Loucy (cell line): Measurements from ENCODE around the gene KNCN.

Source experiments
- H2AFZ ChIP-seq: fragments of 200-600 bp; sonication (generic); 2 replicates; pipeline ENCODE4 v1.6.0; 2016; ENCODE audit warnings: antibody characterized with exemption, mild to moderate bottlenecking, low read length, moderate library complexity
- H3F3A ChIP-seq: fragments of 200-600 bp; 2 replicates; pipeline ENCODE4 v1.6.0; 2016; ENCODE audit warnings: antibody characterized with exemption, low read depth, mild to moderate bottlenecking
- H3K27me3 ChIP-seq: fragments of 200-600 bp; sonication (generic); 2 replicates; pipeline ENCODE4 v1.6.1; 2014; ENCODE audit warnings: low read length, mild to moderate bottlenecking; ENCODE audit not compliant: insufficient read depth, poor library complexity, severe bottlenecking
- H3K36me3 ChIP-seq: fragments of 200-600 bp; sonication (generic); 2 replicates; pipeline ENCODE4 v1.6.1; 2016; ENCODE audit warnings: low read length; ENCODE audit not compliant: insufficient read depth
- H3K4me1 ChIP-seq: fragments of 200-600 bp; sonication (generic); 2 replicates; pipeline ENCODE4 v1.5.1; 2014; ENCODE audit warnings: low read length, mild to moderate bottlenecking; ENCODE audit not compliant: insufficient read depth, poor library complexity, severe bottlenecking
- H3K4me2 ChIP-seq: fragments of 200-600 bp; sonication (generic); 2 replicates; pipeline ENCODE4 v1.6.0; 2014; ENCODE audit warnings: antibody characterized with exemption, low read length, low read depth, mild to moderate bottlenecking; ENCODE audit not compliant: poor library complexity, severe bottlenecking
- H3K4me3 ChIP-seq: fragments of 200-600 bp; sonication (generic); 2 replicates; pipeline ENCODE4 v1.5.1; 2014; ENCODE audit warnings: low read length, mild to moderate bottlenecking, mixed read lengths; ENCODE audit not compliant: poor library complexity, severe bottlenecking
- H3K79me2 ChIP-seq: fragments of 200-600 bp; sonication (generic); 2 replicates; pipeline ENCODE4 v1.6.1; 2014; ENCODE audit warnings: low read length; ENCODE audit not compliant: insufficient read depth
- H3K9ac ChIP-seq: fragments of 200-600 bp; sonication (generic); 2 replicates; pipeline ENCODE4 v1.6.0; 2014; ENCODE audit warnings: mild to moderate bottlenecking, low read depth, low read length, moderate library complexity; ENCODE audit not compliant: poor library complexity, severe bottlenecking
- H3K9me2 ChIP-seq: fragments of 200-600 bp; sonication (generic); replicated peaks from 2 replicates; pipeline ENCODE4 v1.6.1; 2016; ENCODE audit warnings: low read depth, low read length, mixed read lengths
- H3K9me3 ChIP-seq: fragments of 200-600 bp; sonication (generic); 2 replicates; pipeline ENCODE4 v1.6.1; 2014; ENCODE audit warnings: mild to moderate bottlenecking, antibody characterized with exemption, low read length, low read depth; ENCODE audit not compliant: insufficient read depth
- H4K20me1 ChIP-seq: fragments of 200-600 bp; sonication (generic); 2 replicates; pipeline ENCODE4 v1.6.0; 2014; ENCODE audit warnings: antibody characterized with exemption, low read length, mild to moderate bottlenecking; ENCODE audit not compliant: insufficient read depth, poor library complexity, severe bottlenecking
- EZH2phosphoT487 ChIP-seq: fragments of 200-600 bp; IDR thresholded peaks from 2 replicates; pipeline ENCODE4 v1.6.1; 2018; ENCODE audit warnings: antibody characterized with exemption, mild to moderate bottlenecking, moderate library complexity, borderline replicate concordance
- TF ChIP-seq, protein P1 (sequence below): fragments of 200-600 bp; sonication (generic); conservative IDR thresholded peaks from 2 replicates; pipeline ENCODE4 v1.5.1; 2014; ENCODE audit warnings: mild to moderate bottlenecking, antibody characterized with exemption, low read length

The KNCN gene

DNA sequence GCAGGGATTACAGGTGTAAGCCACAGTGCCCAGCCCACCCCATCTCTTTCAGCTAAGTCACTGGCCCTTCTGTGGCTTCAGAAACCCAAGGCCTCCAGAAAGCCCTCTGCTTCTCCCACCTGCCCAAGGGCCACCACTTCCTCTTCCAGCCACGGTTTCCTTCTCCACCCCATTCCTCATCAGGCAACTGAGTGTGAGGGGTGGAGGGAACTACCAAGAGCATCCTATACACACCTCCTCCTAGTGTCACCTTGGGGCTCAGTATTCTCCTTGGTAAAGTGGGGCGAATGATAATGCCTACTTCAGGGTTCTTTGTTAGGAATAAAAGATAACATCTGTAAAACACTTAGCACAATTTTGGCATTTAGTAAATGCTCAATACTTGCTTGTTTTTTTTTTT lies 30.0 kb downstream of the KNCN start:
- Histone ChIP-seq H3K9ac (no peak overlapping the region), H3K27me3 (no peaks in the 10 kb centered on the region), H3K79me2 (no peaks in the 10 kb centered on the region), H3K9me3 (no peaks in the 10 kb centered on the region), H3K36me3 (no peaks in the 10 kb centered on the region), H3K4me1 (no peaks in the 10 kb centered on the region), H3F3A (no peaks in the 10 kb centered on the region), H3K4me3 (no peak overlapping the region), H4K20me1 (no peaks in the 10 kb centered on the region), H2AFZ (no peak overlapping the region), H3K4me2 (no peak overlapping the region), H3K9me2 (no peaks in the 10 kb centered on the region)
- TF ChIP-seq EZH2phosphoT487 = no peak
- TF ChIP-seq, protein P1, sequence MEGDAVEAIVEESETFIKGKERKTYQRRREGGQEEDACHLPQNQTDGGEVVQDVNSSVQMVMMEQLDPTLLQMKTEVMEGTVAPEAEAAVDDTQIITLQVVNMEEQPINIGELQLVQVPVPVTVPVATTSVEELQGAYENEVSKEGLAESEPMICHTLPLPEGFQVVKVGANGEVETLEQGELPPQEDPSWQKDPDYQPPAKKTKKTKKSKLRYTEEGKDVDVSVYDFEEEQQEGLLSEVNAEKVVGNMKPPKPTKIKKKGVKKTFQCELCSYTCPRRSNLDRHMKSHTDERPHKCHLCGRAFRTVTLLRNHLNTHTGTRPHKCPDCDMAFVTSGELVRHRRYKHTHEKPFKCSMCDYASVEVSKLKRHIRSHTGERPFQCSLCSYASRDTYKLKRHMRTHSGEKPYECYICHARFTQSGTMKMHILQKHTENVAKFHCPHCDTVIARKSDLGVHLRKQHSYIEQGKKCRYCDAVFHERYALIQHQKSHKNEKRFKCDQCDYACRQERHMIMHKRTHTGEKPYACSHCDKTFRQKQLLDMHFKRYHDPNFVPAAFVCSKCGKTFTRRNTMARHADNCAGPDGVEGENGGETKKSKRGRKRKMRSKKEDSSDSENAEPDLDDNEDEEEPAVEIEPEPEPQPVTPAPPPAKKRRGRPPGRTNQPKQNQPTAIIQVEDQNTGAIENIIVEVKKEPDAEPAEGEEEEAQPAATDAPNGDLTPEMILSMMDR = no peak

DNA sequence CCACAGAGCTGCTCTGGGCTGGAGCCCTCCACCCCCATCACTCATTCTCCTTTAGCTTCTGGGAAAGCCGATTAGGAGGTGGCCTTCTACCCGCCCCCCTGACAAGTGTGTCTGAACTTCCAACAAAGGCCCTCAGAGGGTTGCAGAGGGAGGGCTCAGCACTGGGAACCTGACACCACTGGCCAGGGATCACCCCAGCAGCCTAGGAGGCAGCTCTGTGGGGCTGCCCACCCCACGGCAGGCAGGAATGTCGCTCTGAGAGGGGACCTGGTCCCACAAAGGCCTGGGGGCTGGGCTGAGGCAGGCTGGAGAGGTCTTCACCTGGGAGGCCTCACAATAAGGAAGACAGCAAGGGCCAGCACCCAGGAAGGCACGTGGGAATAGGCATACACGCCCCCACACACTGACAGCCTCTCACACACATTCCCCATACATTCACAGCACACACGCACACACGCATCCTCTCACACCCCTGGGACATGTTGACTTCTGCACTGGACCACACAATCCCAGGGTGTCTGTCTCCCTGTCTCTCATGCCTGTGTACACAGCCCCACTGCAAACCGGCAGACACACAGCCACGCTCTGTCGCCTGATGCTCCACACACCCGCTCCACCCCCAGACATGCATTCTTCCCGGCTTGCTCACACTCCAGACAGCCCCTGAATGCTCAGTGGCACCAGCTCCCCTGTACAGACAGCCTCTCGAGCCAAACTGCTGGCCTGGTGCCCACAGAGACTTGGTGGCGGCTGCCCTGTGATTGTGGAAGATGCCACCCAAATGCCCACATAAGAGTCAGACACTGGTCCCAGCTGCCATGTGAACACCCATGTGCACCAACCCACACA lies 31.2 kb downstream of the KNCN start:
- H3K36me3 ChIP-seq = no peaks in the 10 kb centered on the region
- no peak overlapping the region for H3K9ac ChIP-seq
- no peaks in the 10 kb centered on the region for H3K9me2 ChIP-seq
- H2AFZ ChIP-seq = no peak overlapping the region
- no peaks in the 10 kb centered on the region for H3F3A ChIP-seq
- H3K4me1 ChIP-seq = no peaks in the 10 kb centered on the region
- H3K79me2 ChIP-seq = no peaks in the 10 kb centered on the region
- H3K9me3 ChIP-seq = no peaks in the 10 kb centered on the region
- no peaks in the 10 kb centered on the region for H4K20me1 ChIP-seq
- no peak for TF ChIP-seq EZH2phosphoT487
- TF ChIP-seq, protein P1 = no peak
- H3K27me3 ChIP-seq = no peaks in the 10 kb centered on the region
- H3K4me3 ChIP-seq = no peak overlapping the region
- H3K4me2 ChIP-seq = no peak overlapping the region

GRCh38 chr1:46519209-46519608 lies 32.2 kb downstream of the KNCN start:
- H3K9me2 ChIP-seq = no peaks in the 10 kb centered on the region
- H3F3A ChIP-seq = no peaks in the 10 kb centered on the region
- TF ChIP-seq, protein P1 = no peak
- no peak for TF ChIP-seq EZH2phosphoT487

More at GRCh38 chr1:46519209-46519608, 32.2 kb downstream of the KNCN start:
- Histone ChIP-seq H3K79me2 (no peaks in the 10 kb centered on the region), H3K4me1 (no peaks in the 10 kb centered on the region), H3K9ac (no peak overlapping the region), H4K20me1 (no peaks in the 10 kb centered on the region), H3K27me3 (no peaks in the 10 kb centered on the region), H3K4me2 (no peak overlapping the region), H3K36me3 (no peaks in the 10 kb centered on the region), H2AFZ (no peak overlapping the region), H3K9me3 (no peaks in the 10 kb centered on the region), H3K4me3 (no peak overlapping the region)
